ENCODE results near the gene BPGM. TPM values are rescaled to one million over a fixed set of nuclear protein-coding genes. Genes with fewer than 3 reads are reported as not detected.

Gene BPGM
- polyA plus RNA-seq, 3 donors, result 38.6 to 51.0 (median 39.3) TPM

DNA sequence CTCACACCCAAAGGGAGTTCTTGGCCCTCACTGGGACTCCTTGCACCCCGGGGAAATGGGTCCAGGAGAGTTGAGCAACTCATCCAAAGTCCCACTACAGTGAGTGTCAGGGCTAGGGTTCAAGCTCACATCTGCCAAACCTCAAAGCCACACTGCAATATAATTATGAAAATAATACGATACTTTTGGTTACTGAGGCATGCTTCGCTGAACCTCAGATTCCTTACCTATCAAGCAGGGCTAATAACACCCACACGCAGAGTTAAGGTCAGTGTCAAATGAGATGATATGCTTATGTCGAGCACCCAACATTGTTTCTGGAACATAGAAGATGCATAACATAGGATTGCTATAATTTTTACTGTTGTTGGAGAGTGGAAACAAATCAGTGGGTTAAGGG is 58.2 kb downstream of the BPGM start:
- DNase-seq (ENCODE audit: extremely low read depth in 1 of 11, low read depth in 9 of 11, low spot score in 4 of 11), result no peak

GRCh38 chr7:134705716-134706115 is 59.1 kb downstream of the BPGM start:
- no peak for DNase-seq (ENCODE audit: extremely low read depth in 1 of 11, low read depth in 9 of 11, low spot score in 4 of 11)

GRCh38 chr7:134706468-134706867 is 59.8 kb downstream of the BPGM start:
- no peak for DNase-seq (ENCODE audit: extremely low read depth in 1 of 11, low read depth in 9 of 11, low spot score in 4 of 11)

- no peak for DNase-seq (ENCODE audit: extremely low read depth in 1 of 11, low read depth in 9 of 11, low spot score in 4 of 11)
Observed at GRCh38 chr7:134707663-134708378, 61.2 kb downstream of the BPGM start.

DNA sequence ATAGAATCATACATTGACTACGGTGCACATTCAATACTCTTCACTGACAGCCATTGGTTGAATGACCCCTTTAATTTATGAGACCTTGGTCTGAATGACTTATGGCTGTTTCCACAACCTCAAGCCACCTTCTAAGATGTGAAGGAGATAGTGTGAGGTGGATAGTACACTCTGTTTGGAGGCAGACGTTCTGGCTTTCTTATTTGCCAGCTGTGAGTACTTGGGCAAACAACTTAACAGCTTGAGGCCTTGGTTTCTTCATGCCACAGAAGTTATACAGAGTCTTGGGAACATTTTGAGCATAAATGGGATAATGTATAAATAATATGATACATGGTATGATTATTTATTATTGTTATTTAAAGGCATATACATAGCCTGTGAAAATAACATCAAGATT is 62.0 kb downstream of the BPGM start:
- no peak for DNase-seq (ENCODE audit: extremely low read depth in 1 of 11, low read depth in 9 of 11, low spot score in 4 of 11)

DNA sequence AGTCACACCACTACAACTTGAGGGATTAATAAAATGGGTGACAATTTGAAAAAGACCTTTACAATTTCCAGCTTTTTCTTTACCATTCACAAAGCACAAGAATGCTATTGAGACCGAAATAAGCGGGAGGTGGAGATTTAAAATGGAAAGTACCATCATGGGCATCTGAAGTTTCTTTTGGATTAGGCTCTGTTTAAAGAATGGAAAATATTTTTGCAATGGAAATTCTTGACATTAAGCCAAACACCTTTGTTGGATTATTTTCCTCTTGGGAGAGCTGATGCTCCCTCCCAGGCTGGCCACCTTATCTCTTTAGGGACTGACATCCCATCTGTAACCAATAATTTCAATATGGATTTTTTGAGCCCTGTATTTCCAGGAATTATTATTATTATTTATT is 62.5 kb downstream of the BPGM start:
- DNase-seq (ENCODE audit: extremely low read depth in 1 of 11, low read depth in 9 of 11, low spot score in 4 of 11), result no peak

- no peak for DNase-seq (ENCODE audit: extremely low read depth in 1 of 11, low read depth in 9 of 11, low spot score in 4 of 11)
Observed at GRCh38 chr7:134710511-134710853, 63.8 kb downstream of the BPGM start.

DNA sequence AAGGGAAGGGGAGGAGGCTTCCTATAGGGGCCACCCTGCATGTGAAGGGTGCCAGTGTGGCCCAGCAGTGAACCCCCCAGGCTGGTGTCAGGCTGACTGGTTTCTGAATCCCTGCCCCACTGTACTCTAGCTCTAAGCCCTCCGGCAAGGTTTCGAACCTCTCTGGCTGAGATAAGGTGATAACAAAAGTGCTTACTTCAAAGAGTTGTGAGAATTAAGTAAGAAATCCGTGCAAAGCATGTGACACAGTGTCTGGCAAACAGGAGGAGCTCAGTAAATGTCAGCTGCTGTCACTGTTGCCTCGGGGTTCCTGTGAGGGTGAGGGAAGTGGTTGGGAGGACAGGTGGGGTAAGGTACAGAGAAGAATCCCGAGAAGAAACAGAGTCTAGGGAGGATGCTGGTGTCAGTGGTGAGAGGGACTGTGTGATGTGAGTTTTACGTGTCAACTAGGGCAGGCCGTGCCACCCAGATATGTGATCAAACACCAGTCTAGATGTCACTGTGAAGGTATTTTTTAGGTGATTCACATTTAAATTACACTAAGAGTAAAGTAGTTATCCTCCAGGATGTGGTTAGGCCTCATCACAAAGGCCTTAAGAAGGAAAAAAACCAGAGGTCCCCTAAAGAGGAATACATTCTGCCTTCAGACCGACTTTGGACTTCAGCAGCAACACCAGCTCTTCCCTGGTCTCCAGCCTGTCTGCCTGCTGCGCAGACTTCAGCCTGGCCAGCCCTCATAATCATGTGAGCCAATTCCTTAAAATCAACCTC is 64.4 kb downstream of the BPGM start:
- DNase-seq (ENCODE audit: extremely low read depth in 1 of 11, low read depth in 9 of 11, low spot score in 4 of 11), result no peak

DNA sequence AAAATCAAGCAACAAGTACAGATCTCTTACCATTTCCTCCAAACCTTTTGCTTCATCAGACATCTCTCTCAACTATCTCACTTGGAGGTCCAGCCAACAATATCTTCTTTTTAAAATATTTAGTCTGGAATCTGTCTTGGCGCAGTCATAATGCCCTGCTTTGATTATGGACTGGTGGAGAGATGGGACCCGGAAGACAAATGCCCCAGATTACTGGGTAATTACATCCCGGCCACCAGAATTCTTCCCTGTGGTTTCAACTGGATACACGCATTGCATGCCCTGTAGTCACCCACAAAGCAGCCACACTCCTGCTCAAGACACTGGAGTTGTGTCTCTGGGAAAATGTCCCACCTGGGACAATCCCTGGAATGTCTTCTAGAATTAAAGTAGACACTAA is 65.5 kb downstream of the BPGM start:
- DNase-seq (ENCODE audit: extremely low read depth in 1 of 11, low read depth in 9 of 11, low spot score in 4 of 11), result no peak

DNA sequence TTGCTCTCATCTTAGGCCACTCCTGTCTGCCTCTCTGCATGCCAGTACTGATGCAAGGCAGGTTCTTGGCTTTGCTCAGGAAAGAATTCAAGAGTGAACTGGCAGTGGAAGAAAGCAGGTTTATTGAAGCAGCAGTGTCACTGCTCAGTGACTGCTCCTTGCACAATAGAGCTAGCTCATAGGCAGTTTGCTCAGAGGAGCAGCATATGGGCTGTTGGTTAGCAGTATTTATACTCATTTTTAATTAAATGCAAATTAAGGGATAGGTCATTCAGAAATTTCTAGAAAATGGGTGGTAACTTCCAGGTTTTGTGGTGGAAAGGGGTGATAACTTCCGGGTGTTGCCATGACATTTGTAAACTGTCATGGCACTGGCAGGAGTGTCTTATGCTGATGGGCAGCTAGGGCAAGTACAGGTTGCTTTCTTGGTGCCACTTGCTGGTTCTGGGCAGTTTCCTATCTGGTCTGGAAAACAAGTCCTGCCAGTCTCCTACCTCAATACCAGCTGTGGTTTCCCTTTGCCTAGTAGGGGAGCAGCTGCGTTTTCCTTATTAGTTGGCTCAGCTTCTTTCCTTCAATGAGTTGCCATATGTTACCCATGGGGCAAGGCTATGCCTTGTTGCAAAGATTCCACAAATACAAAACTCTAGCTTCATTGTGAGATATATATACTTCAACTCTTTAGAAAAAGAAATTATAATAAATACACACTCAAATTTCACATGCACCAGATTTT is 68.0 kb downstream of the BPGM start:
- DNase-seq (ENCODE audit: extremely low read depth in 1 of 11, low read depth in 9 of 11, low spot score in 4 of 11), result no peak

DNA sequence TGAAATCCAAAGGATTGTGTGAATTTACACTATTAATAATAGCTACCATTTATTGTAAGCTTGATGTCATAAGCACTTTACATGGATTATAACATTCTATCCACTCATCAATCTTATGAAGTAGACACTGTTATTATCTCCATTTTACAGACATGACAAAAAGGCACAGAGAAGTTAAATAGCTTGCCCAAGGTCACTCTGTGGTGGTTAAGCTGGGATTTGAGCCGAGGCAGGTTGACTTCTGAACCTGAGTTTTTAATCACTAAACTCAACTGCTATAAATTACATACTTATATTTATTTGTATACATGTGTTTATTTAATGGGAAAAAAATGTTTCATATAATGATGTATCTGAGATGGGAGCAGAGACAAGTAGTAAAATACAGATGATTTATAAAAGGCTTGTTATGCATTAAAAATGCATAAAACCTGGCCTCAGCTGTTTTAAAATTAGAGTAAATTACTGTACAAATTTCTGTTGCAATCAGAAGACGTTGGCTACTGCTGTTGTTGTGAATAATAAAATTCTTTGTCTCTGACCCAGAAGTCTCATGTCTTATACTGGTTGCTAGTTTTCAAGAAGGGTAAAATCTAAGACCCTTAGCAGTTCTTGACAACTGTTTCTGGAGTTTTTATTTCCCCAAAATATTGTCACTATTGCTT is 71.7 kb downstream of the BPGM start:
- DNase-seq (ENCODE audit: extremely low read depth in 1 of 11, low read depth in 9 of 11, low spot score in 4 of 11), result no peak

GRCh38 chr7:134720091-134720935 is 73.7 kb downstream of the BPGM start:
- peak in 3 of 11 donors; percentile 25 to 46 (median 26) for DNase-seq (ENCODE audit: extremely low read depth in 1 of 11, low read depth in 9 of 11, low spot score in 4 of 11)

- no peak for DNase-seq (ENCODE audit: extremely low read depth in 1 of 11, low read depth in 9 of 11, low spot score in 4 of 11)
Observed at GRCh38 chr7:134721171-134721570, 74.5 kb downstream of the BPGM start.

- DNase-seq (ENCODE audit: extremely low read depth in 1 of 11, low read depth in 9 of 11, low spot score in 4 of 11), result no peak
Observed at GRCh38 chr7:134722786-134723322, 76.2 kb downstream of the BPGM start.

GRCh38 chr7:134723892-134724291 is 77.2 kb downstream of the BPGM start:
- DNase-seq (ENCODE audit: extremely low read depth in 1 of 11, low read depth in 9 of 11, low spot score in 4 of 11), result no peak

DNA sequence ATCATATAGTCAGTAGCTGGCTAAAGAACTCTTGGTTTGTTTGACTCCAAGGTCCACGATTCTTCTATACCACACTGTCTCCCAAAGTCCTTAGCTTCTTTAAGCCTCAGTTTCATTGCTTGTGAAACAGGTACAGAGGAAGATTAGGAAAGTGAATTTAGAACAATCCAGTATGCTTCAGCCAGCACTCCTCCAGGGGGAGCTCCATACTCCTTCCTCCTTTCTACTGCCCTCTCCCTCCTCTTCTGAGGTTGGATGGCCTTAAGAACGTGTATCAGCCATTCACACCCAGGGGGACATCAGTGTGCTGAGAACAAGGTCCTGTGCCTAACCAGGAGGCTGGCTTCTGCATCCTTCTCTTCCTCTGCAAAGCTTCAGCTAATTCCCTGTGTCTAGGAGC is 78.0 kb downstream of the BPGM start:
- no peak for DNase-seq (ENCODE audit: extremely low read depth in 1 of 11, low read depth in 9 of 11, low spot score in 4 of 11)

DNA sequence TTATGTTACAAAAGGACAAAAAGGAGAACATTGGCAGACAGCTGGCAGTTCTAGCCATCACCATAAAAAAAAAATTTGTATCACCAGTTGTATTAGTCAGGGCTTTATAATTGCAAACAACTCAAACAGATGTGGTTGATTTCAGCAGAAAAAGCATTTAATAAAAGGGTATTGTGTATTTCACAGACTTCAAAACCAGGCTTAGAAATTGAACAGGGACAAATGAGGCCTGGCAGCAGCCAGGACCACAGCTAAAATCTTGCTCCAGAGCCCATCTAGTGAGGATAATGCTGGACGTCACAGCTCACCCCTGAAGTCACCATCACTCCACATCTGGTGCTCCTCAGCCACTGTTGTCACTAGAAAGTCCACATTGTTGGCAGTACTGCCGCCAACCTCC is 79.9 kb downstream of the BPGM start:
- DNase-seq (ENCODE audit: extremely low read depth in 1 of 11, low read depth in 9 of 11, low spot score in 4 of 11), result no peak

GRCh38 chr7:134727711-134728110 is 81.1 kb downstream of the BPGM start:
- DNase-seq (ENCODE audit: extremely low read depth in 1 of 11, low read depth in 9 of 11, low spot score in 4 of 11), result no peak

All from renal cortex interstitium (tissue), 11 donors.